Measurements from ENCODE around the gene TACC3.

The TACC3 gene

DNA sequence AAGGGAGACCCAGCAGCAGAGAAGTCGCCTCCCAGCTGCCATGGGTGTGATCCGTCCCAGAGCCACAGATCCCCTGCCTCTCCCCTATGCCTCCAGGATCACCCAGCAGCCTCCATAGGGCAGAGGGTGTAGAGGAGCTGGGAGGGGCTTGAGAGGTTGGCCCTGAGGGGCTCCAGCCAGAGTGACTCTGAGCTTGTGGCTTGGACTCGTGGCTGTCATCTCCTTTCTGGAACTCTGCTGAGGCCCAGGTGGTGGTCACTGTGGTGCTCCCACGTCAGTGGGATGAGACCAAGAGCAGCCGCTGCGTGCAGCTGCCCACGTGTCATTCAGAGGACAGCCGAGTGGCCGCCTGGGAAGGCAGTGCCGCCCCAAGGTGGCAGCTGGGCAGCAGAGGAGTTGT lies 4.2 kb downstream of the TACC3 start:
- no peak for DNase-seq

DNA sequence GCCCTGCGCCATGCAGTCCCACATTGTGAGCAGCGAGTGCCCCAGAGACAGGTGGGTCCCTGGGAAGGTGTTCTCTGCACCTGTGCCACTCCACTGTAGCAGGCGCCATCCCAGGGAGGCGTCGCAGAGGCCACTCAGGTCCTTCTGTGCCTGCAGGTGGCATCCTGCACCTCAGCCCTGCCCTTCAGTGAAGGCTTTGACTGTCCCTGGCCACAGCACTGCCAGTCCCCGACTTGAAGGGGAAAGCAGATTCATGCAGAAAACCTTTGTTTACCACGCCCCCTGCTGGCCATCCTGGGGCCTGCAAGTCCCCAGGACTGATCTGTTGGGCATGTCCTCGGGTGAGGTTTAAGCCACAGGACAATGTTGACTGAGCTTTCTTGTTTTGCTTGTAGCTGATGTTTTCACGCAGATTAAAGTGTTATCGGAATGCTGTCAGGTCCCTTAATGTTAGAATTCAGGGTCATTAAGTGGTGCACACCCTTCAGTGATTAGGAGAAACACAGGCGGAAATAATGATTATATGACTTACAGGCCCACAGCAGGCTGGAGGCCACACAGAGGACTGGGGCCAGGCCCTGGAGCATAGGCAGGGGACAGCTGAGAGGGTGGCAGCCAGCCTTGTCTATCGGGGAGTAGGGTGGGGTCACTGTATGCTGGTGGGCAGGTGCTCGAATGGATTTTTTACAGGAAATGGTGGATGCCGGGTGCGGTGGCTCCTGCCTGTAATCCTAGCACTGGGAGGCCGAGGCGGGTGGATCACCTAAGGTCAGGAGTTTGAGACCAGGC lies 5.0 kb downstream of the TACC3 start:
- DNase-seq, result peak; percentile 87 to 94 (median 92)

DNA sequence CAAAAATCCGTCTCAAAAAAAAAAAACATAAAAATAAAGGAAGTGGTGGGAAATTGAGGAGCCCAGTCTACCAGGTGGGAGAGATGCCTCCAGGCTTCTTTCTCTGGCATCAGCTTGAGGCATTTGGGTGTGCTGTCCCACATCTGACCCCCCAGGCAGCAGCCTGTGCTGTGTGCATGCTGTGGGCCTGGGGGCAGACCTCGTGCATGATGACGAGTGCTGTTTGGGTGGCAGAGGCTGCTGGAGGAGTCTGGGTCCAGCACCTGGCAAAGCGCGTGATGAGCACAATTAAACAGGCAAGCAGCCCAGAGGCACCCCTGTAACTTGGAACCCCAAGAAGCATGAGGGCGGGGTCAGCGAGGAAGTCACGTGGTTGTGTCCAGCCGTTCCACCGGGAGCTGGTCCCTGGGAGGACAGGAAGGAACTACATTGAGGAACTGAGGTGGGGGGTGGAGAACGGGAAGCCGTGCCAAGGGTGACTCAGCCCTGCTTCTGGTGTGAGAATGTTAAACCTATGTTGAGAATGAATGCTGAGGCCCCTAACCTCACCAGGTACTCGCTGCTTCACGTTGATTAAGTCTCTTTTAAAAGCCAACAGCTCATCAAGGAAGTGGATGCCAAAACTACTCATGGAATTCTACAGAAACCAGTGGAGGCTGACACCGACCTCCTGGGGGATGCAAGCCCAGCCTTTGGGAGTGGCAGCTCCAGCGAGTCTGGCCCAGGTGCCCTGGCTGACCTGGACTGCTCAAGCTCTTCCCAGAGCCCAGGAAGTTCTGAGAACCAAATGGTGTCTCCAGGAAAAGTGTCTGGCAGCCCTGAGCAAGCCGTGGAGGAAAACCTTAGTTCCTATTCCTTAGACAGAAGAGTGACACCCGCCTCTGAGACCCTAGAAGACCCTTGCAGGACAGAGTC lies 6.1 kb downstream of the TACC3 start:
- no peak for DNase-seq

DNA sequence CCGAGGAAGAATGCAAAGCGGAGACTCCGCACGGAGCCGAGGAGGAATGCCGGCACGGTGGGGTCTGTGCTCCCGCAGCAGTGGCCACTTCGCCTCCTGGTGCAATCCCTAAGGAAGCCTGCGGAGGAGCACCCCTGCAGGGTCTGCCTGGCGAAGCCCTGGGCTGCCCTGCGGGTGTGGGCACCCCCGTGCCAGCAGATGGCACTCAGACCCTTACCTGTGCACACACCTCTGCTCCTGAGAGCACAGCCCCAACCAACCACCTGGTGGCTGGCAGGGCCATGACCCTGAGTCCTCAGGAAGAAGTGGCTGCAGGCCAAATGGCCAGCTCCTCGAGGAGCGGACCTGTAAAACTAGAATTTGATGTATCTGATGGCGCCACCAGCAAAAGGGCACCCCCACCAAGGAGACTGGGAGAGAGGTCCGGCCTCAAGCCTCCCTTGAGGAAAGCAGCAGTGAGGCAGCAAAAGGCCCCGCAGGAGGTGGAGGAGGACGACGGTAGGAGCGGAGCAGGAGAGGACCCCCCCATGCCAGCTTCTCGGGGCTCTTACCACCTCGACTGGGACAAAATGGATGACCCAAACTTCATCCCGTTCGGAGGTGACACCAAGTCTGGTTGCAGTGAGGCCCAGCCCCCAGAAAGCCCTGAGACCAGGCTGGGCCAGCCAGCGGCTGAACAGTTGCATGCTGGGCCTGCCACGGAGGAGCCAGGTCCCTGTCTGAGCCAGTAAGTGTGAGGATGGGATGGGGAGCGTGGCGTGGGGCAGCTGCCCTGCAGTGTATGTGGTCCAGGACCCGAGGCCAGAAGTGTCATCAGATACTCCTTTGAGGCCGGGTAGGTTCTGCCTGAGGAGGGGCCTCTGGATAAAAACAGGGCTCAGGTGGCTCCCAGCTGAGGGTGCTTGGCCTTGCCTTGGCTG lies 7.0 kb downstream of the TACC3 start:
- DNase-seq, result no peak

DNA sequence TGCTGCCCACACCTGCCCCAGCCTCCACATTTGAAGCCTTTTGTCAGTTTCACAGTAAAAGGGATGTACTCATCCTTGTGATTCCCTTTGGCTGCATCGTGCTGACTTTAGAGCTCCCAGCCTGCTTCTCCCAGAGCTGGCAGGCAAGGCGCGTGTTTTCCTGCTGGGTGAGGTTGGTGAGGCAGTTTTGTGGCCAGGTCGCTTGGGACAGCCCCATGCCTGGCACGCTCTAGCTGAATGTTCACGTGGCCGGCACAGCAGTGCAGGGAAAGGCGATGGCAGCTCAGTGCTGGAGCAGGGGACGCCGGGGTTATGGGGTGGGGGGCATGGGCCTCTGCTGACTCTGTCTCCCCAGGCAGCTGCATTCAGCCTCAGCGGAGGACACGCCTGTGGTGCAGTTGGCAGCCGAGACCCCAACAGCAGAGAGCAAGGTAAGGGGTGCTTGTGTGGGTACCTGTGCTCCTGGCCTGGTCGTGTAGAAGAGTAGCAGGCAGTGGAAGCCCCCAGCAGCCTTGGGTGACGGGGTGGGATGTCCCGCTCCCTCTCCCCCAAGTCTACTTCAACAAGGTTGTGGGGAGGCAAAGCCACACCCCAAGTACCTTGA lies 9.3 kb downstream of the TACC3 start:
- DNase-seq, result no peak

DNA sequence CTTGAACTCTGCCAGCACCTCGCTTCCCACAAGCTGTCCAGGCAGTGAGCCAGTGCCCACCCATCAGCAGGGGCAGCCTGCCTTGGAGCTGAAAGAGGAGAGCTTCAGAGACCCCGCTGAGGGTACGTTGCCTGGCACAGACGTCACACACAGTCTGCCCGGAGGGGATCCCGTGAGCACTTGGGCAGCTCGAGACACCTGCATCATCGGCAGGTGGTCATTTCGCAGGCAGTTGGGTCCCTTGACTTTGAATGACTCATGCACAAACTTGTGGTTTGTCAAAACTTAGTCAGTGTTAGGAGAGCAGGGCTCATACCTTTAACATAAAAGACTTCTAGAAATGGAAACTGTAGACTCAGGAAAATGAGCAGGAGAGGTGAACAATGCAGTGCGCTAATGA lies 9.9 kb downstream of the TACC3 start:
- DNase-seq, result no peak

DNA sequence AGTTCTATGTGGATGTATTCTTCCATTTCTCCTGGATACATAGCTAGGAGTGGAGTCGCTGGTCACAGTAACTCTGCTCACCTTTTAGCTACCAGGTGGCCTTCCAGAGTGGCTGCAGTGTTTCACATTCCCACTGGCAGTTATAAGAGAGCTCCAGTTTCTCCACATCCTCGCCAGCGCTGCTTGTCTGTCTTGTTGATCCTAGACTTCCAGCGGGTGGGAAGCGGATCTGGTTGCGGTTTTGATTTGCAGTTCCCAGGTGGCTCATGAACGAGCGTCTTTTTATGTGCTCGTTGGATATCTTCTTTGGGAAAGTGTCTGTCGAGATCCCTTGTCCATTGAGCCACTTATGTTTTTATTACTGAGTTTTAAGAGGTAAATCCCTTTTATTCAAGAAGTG lies 11.6 kb downstream of the TACC3 start:
- DNase-seq, result no peak

DNA sequence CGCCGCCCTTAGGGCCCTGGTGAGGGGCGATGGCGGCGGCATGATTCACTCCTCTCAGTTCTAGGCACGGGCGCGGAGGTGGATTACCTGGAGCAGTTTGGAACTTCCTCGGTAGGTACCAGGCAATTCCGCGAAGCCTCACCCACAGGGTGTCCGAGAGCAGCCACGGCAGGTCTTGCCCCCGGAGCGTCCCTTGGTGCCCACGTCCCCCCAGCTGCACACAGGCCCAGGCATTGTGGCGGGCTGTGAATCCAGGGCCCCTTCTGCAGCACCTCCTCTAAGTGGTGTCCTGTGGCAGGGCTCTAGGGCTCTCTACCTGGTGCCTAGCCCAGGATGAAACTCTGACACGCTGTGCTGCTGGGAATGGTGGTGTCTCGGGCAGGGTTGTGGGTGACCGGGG lies 13.9 kb downstream of the TACC3 start:
- no peak for DNase-seq

DNA sequence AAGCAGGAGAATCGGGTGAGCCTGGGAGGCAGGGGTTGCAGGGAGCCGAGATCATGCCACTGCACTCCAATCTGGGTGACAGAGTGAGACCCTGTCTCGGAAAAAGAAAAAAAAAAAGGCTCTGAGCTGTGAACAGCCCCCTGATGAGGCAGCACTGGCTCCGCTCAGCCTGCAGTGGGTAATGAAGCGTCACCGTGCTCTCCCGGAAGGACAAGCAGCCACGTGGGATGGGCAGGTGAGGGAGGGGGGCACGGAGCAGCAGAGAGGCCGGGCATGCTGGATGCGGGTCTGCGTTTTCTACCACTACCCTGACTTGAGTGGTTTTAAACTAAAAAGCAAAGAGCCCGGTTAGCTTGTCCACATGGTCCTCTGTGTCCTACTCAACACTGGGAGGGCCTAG lies 15.5 kb downstream of the TACC3 start:
- DNase-seq, result no peak

DNA sequence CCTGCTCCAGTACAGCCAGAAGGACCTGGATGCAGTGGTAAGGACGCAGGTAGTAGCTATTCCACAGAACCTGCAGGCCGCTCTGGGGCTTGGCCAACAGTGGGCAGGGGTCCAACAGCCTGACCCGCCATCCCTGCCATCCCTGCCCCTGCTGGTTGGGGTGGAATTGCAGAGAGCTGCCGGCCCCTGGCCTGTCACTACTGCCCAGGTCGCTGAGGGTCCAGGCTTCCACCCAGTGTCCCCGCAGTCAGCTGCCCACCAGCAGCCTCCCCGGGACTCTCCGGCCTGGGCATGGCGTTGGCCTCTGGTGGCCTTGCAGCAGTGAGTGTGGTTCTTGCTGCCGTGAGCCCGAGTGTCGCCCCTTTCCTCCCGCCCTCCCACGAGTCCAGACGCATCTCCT lies 16.3 kb downstream of the TACC3 start:
- no peak for DNase-seq

DNA sequence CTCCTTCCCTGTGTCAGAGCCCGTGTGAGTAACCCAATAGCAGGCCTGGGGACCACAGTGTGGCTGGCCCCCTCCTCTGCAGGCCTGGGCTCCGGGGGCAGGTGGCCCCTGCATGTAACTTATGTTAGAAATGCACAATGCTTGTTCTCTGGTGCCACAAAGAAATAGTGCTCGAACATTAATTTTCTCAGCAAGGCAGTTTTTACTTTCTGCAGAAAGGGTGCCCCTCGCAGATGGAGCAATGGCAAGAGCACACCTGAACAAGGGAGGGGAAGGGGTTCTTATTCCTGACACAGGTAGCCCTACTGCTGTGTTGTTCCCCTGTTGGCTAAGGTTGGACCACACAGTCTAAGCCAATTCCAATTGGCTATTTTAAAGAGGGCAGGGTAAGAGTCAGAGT lies 17.1 kb downstream of the TACC3 start:
- no peak for DNase-seq

DNA sequence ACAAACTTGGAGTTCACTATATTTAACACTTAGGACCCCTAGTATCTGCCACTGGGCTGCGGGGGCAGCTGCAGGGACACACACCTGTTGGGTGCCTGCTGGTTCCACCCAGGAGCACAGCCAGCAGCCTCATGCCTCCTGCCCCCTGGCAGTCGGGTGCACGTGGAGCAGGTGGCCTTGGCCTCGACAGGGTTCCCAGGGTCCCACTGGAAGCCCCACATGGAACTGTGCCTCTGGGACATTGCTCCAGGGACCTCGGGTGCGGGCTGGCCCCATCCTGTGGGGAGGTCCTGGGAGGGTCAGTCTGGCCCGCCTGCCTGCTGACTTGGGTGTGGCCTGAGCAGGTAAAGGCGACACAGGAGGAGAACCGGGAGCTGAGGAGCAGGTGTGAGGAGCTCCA lies 18.0 kb downstream of the TACC3 start:
- DNase-seq, result no peak

DNA sequence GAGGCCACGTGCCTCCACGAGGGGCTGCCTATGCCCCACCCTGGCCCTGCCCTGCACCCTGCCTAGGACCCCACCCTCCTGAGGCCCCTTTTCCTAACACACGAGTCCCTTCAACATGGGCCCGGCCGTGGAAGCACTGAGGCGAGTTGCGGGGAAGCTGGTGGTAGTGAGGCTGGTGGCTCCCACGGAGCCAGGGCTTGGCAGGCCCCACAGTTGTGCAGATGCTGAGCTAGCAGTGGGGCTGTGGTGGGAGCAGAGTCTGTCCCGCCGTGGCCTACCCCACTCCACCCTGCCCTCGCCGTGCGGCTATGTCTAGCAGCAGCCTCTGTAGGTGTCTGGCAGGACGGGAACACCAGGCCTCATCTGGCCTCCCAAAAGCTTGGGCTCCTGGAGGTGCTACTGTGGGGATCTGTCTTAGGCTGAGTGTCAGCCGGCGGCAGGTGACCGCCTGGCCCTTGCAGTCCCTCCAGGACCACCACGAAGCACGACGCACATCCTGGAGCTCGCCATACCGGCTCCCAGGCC lies 18.8 kb downstream of the TACC3 start:
- DNase-seq, result no peak

DNA sequence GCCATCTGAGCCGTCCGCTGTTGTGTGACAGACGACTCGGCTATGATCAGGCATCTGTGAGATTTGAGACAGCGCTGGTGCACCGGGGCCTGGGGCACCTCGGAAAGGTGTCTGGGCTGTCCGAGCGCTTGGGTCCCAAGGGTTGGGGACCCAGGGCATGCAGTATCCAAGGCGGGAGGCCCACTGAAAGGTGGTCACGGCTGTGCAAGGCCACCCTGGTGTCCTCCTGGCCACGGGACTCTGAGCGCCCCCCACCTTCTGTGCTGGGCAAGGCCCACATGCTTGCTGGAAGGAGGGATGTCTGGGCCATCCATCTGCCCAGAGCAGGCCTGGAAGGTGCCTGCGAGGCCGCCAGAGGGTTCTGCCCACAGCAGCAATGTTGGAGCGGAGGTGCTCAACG lies 19.9 kb downstream of the TACC3 start:
- no peak for DNase-seq

DNA sequence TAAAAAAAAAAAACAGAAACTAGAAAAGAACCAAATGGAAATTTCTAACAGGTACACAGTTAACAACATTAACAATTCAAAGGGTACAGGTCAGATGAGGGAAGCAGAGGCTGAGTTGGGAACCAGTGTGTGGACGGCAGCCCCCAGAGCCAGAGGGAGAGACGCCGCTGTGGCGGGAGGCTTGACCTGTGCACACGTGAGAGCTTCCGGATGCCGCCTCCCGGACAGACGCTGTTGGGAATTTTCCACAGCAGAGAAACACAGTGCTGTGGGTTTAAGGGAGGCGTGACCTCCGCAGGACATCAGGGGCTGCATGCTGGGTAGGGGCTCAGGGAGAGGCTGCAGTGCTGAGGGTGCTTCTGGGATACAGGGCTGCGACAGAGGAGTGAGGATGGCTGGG lies 22.2 kb downstream of the TACC3 start:
- DNase-seq, result no peak

DNA sequence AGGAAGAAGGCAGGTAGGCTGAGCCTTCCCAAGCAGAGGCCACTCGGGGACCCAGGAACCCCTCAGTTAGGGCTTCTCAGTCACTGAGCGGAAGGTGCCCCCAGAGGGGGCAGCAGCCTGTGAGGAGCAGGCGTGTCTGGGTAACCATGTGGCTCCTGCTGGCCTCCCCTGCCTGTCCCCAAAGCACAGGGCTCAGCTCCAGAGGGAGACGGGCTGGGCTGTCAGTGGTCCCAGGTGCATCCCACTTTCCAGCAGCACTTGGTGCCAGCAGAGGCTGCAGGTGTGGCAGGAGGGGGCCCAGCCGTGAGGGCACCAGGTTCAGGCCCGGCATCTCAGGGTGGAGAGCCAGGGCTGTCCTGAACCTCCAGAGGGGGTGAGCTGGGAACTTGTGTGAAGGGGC lies 22.7 kb downstream of the TACC3 start:
- DNase-seq, result no peak

DNA sequence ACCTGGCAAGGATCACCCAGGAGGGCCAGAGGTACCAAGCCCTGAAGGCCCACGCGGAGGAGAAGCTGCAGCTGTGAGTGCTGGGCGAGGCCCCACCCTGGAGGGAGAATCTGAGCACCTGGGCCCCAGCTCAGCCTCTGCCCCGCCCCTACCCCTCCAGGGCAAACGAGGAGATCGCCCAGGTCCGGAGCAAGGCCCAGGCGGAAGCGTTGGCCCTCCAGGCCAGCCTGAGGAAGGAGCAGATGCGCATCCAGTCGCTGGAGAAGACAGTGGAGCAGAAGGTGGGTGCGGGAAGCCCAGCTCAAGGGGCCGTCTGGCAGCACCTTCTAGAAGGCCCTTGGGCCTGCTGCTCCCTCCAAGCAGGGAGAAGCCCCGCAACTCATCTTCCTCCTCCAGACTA lies 23.2 kb downstream of the TACC3 start:
- no peak for DNase-seq

DNA sequence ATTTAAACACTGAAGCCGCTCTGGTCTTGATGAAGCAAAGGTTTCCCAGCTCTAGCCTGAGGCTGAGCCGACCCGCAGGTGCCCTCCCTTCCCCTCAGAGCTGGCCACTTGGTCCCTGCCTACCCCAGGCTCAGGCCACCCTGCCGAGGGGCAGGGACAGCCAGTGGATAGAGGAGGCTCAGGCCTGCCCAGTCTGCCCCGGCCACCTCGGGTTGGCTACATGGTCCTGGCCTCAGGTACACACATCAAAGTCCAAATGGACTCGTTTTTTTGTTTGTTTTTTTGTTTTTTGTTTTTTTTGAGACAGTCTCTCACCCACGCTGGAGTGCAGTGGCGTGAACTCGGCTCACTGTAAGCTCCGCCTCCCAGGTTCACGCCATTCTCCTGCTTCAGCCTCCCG lies 23.8 kb downstream of the TACC3 start:
- DNase-seq, result no peak

DNA sequence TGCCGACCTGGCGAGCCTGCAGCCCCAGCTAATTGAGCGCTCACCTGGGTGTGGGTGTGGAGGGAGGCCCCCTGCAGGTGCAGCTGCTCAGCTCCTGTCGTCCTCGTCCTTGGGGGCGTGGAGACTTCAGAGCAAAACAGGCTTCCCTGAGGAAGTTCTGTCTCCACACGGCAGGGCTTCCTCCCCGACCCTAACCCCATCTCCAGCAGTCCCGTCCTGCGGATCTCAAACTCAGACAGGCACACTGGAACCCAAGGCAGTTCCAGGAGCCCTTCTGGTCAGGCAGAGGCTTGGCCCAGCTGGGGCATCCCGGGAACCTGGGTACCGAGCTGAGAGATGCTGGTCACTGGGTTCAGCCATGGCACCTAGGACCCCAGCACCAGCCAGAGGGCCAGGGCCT lies 24.4 kb downstream of the TACC3 start:
- DNase-seq, result no peak

DNA sequence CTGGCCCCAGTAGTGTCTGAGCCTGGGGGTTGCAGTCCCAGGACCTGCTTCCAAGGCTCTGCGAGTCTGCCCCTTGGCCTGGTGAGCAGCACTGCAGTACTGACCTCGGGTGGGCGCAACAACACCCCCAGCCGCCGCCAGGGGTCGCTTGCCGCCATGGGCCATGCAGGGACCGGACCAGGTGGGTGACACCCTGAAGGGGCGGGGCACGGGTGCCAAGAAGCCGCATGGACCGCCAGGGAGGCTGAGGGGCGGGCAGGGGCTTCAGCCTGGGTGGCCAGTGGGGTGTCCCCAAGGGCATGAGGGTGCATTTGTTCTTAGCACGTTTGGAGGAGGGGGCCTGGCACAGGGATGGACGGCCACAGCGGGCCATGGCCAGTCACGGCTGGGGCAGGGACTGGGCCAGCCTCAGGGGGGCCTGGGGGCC lies 25.0 kb downstream of the TACC3 start:
- peak; percentile 39 to 73 (median 65) for DNase-seq

DNA sequence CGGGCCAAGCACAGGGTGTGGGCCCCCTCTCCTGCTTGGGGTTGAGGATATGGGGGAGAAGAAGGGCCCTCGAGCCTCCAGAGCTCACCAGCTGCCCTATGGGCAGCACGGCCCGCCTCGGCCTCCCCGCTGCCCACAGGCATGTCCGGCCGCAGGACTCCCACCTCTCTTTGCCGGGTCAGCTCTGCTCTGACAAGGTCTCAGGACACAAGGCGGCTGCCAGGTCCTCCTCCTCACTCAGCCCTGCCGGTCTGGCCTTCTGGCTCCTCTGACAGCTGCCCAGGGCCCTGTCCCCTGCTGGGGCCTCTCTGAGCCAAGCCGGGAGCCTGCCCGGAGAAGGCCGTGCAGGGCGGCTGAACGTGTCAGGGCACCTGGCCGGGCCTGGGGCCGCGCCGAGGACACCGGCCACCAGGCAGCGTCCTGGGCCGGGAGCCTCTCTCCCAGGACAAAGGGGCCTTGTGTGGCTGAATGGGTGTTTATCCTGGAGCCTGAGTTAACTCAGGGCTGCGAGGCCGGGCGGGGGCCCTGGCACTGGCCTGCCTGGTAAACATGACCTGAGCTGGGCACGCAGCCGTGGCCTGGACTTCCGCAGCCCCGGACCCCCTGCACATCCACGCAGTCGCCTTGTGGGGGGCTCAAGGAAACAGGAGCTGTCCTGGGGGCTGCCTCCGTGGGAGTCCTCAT lies 25.7 kb downstream of the TACC3 start:
- no peak for DNase-seq

DNA sequence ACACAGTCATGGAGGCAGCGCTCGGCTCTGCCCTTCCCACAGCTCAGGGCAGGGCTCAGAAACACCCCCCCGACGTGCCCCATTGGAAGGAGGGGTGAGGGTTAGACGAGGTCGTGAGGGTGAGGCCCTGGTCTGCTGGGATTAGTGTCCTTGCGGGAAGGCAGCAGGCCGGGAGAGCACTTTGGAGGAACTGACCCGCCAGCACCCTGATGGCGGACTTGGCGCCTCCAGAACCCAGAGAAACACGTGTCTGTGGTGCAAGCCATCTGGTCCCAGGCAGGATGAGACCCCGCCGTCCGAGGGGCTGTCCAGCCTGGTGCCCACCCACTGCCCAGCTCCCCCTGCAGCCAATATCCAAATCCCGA lies 26.3 kb downstream of the TACC3 start:
- DNase-seq, result no peak
